Left lung (tissue), 14 donors: ENCODE results near the gene IGFBP7. TPM values are rescaled to one million over a fixed set of nuclear protein-coding genes. Genes with fewer than 3 reads are reported as not detected.

Experiments
- ATAC-seq: fragments of 200-7000 bp; cut with Tn5 transposase; one replicate; pipeline ENCODE4 v1.9.1; 2020; ENCODE audit warnings: moderate library complexity
- DNase-seq, 4 donors: peaks; one replicate each; pipeline ENCODE4 v3.0.0-alpha.2; 2013 to 2020
- H3K27ac ChIP-seq, 2 donors: fragments of 200-600 bp; sonication (generic) in 1 of 2; one replicate each; pipeline versions ENCODE4 v1.5.0 to v1.8.0; 2020 to 2021
- H3K27me3 ChIP-seq, 2 donors: fragments of 200-600 bp; sonication (generic) in 1 of 2; one replicate each; pipeline versions ENCODE4 v1.5.0 to v1.8.0; 2020 to 2021
- H3K36me3 ChIP-seq, 2 donors: fragments of 200-600 bp; sonication (generic) in 1 of 2; one replicate each; pipeline versions ENCODE4 v1.5.0 to v1.8.0; 2020 to 2021
- H3K4me1 ChIP-seq, 2 donors: fragments of 200-600 bp; one replicate each; pipeline ENCODE4 v1.8.0; 2021
- H3K4me3 ChIP-seq, 2 donors: fragments of 200-600 bp; sonication (generic) in 1 of 2; one replicate each; pipeline versions ENCODE4 v1.5.0 to v1.8.0; 2020 to 2021; ENCODE audit warnings: mild to moderate bottlenecking in 1 of 2
- H3K9me3 ChIP-seq, 2 donors: fragments of 200-600 bp; sonication (generic) in 1 of 2; one replicate each; pipeline versions ENCODE4 v1.5.0 to v1.8.0; 2020 to 2021
- CTCF ChIP-seq, 2 donors: fragments of 200-600 bp; sonication (generic) in 1 of 2; IDR thresholded peaks; one replicate each; pipeline versions ENCODE4 v1.5.0 to v1.8.0; 2021; ENCODE audit warnings: antibody characterized with exemption in 2 of 2
- intact Hi-C, 2 donors: fragments of 100-400 bp; cut with DNase I; formaldehyde crosslinking; loops; one replicate each; pipeline versions ENCODE4 v1.11.2 to v1.14.2; 2022
- long read RNA-seq, 12 donors: library from polyadenylated mRNA in 2 of 12; unstranded in 2 of 12; transcript quantifications; one replicate each; pipeline ENCODE4 v2.0.0 and lab custom pipeline, GENCODE V29; 2019 to 2026
- polyA plus RNA-seq, 6 donors: library from polyadenylated mRNA; unstranded; fragments of 120-200 nt; gene quantifications; one replicate each; pipeline ENCODE4 v1.2.1, GENCODE V29; 2013; ENCODE audit not compliant: insufficient read length in 6 of 6
- total RNA-seq, 2 donors: library from RNA; stranded (reverse); fragmentation: NEBNext Ultra II Directional; extraction: Animal tissue kit (Norgen Biotek cat#: 25700); gene quantifications; one replicate each; pipeline ENCODE4 v1.2.1, GENCODE V29; 2021
- donor health status: DM: no; HTN: yes; CAD: no.
- donor health status: DM: no; HTN: no; CAD: no.

The IGFBP7 gene, protein sequence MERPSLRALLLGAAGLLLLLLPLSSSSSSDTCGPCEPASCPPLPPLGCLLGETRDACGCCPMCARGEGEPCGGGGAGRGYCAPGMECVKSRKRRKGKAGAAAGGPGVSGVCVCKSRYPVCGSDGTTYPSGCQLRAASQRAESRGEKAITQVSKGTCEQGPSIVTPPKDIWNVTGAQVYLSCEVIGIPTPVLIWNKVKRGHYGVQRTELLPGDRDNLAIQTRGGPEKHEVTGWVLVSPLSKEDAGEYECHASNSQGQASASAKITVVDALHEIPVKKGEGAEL
- total RNA-seq, result 100 to 1,000 TPM; 438 to 527 TPM
- 100 to 1,000 TPM; 235 to 363 (median 271) TPM for polyA plus RNA-seq
- long read RNA-seq, donor 1, transcript IGFBP7-201 (5 exons, 1,427 nt), result major isoform, 469 of 796 reads
- long read RNA-seq, donor 1, transcript IGFBP7-203 (4 exons, 1,251 nt), result minor isoform, 19 of 796 reads
- long read RNA-seq, donor 1, partial matches to known transcripts, result 284 of 796 reads
- long read RNA-seq, donor 1, other reads (novel, unspliced or antisense), result 24 of 796 reads
- long read RNA-seq, donor 2, transcript IGFBP7-201 (5 exons, 1,427 nt), result major isoform, 216 of 378 reads
- long read RNA-seq, donor 2, transcript IGFBP7-203 (4 exons, 1,251 nt), result minor isoform, 6 of 378 reads
- long read RNA-seq, donor 2, partial matches to known transcripts, result 148 of 378 reads
- long read RNA-seq, donor 2, other reads (novel, unspliced or antisense), result 8 of 378 reads
- long read RNA-seq, donor 3, transcript IGFBP7-201 (5 exons, 1,427 nt), result major isoform, 190 of 345 reads
- long read RNA-seq, donor 3, transcript IGFBP7-203 (4 exons, 1,251 nt), result minor isoform, 8 of 345 reads
- long read RNA-seq, donor 3, partial matches to known transcripts, result 133 of 345 reads
- long read RNA-seq, donor 3, other reads (novel, unspliced or antisense), result 14 of 345 reads
- long read RNA-seq, donor 4, transcript IGFBP7-203 (4 exons, 1,251 nt), result minor isoform, 33 of 898 reads
- long read RNA-seq, donor 4, transcript IGFBP7-201 (5 exons, 1,427 nt), result major isoform, 831 of 898 reads
- long read RNA-seq, donor 4, partial matches to known transcripts, result 16 of 898 reads
- long read RNA-seq, donor 4, other reads (novel, unspliced or antisense), result 18 of 898 reads
- long read RNA-seq, donor 5, transcript IGFBP7-203 (4 exons, 1,251 nt), result minor isoform, 13 of 481 reads
- long read RNA-seq, donor 5, transcript IGFBP7-201 (5 exons, 1,427 nt), result major isoform, 299 of 481 reads
- long read RNA-seq, donor 5, partial matches to known transcripts, result 152 of 481 reads
- long read RNA-seq, donor 5, other reads (novel, unspliced or antisense), result 17 of 481 reads
- long read RNA-seq, donor 6, transcript IGFBP7-201 (5 exons, 1,427 nt), result major isoform, 304 of 657 reads
- long read RNA-seq, donor 6, transcript IGFBP7-203 (4 exons, 1,251 nt), result minor isoform, 10 of 657 reads
- long read RNA-seq, donor 6, partial matches to known transcripts, result 325 of 657 reads
- long read RNA-seq, donor 6, other reads (novel, unspliced or antisense), result 17 of 657 reads
- long read RNA-seq, donor 7, transcript IGFBP7-201 (5 exons, 1,427 nt), result major isoform, 115 of 173 reads
- long read RNA-seq, donor 7, partial matches to known transcripts, result 55 of 173 reads
- long read RNA-seq, donor 7, other reads (novel, unspliced or antisense), result 0 of 173 reads
- long read RNA-seq, donor 8, transcript IGFBP7-201 (5 exons, 1,427 nt), result major isoform, 139 of 219 reads
- long read RNA-seq, donor 8, partial matches to known transcripts, result 79 of 219 reads
- long read RNA-seq, donor 8, other reads (novel, unspliced or antisense), result 0 of 219 reads
- long read RNA-seq, donor 9, result 0 reads
- long read RNA-seq, donor 10, transcript IGFBP7-201 (5 exons, 1,427 nt), result major isoform, 311 of 341 reads
- long read RNA-seq, donor 10, transcript IGFBP7-203 (4 exons, 1,251 nt), result minor isoform, 17 of 341 reads
- long read RNA-seq, donor 10, partial matches to known transcripts, result 1 of 341 reads
- long read RNA-seq, donor 10, other reads (novel, unspliced or antisense), result 12 of 341 reads
- long read RNA-seq, donor 11, transcript IGFBP7-203 (4 exons, 1,251 nt), result minor isoform, 5 of 162 reads
- long read RNA-seq, donor 11, transcript IGFBP7-201 (5 exons, 1,427 nt), result major isoform, 99 of 162 reads
- long read RNA-seq, donor 11, partial matches to known transcripts, result 58 of 162 reads
- long read RNA-seq, donor 11, other reads (novel, unspliced or antisense), result 0 of 162 reads
- long read RNA-seq, donor 12, transcript IGFBP7-201 (5 exons, 1,427 nt), result major isoform, 232 of 309 reads
- long read RNA-seq, donor 12, transcript IGFBP7-203 (4 exons, 1,251 nt), result minor isoform, 7 of 309 reads
- long read RNA-seq, donor 12, partial matches to known transcripts, result 70 of 309 reads
- long read RNA-seq, donor 12, other reads (novel, unspliced or antisense), result 0 of 309 reads

GRCh38 chr4:57109847-57110639, at the start of gene IGFBP7:
TSS of gene IGFBP7 (minus strand) at chr4:57110385. CDS start at chr4:57110351, 34 bp downstream.
- Histone ChIP-seq H3K27ac (peak within 1 kb of the TSS; percentile 91 to 94), H3K4me1 (peaks cover 9 to 35% of the 10 kb centered on the region in 2 donors), H3K4me3 (peak within 1 kb of the TSS; percentile 57 to 72), H3K36me3 (no peaks in the 10 kb centered on the region), H3K27me3 (no peaks in the 10 kb centered on the region), H3K9me3 (no peaks in the 10 kb centered on the region)
- intact Hi-C loops, result no loop called here
- TF ChIP-seq CTCF (IDR thresholded peaks at IDR 0.05), result no peak
- ATAC-seq (peak; percentile 88), DNase-seq (peak in 3 of 4 donors; percentile 55 to 90 (median 56))

GRCh38 chr4:57159866-57160265, 49.7 kb upstream of the IGFBP7 start:
- Histone ChIP-seq H3K36me3 (no peaks in the 10 kb centered on the region), H3K27me3 (peaks cover 0 to 9% of the 10 kb centered on the region in 2 donors), H3K9me3 (no peaks in the 10 kb centered on the region), H3K27ac (no peak overlapping the region), H3K4me3 (no peak overlapping the region), H3K4me1 (peaks cover 0 to 12% of the 10 kb centered on the region in 2 donors)
- ATAC-seq, result no peak
- no peak for TF ChIP-seq CTCF (IDR thresholded peaks at IDR 0.05)
- intact Hi-C loops, result no loop called here
- no peak for DNase-seq

GRCh38 chr4:57158762-57159161, 48.6 kb upstream of the IGFBP7 start:
- intact Hi-C loops, result no loop called here
- no peaks in the 10 kb centered on the region for H3K9me3 ChIP-seq
- no peak overlapping the region for H3K27ac ChIP-seq
- DNase-seq (no peak), ATAC-seq (no peak)
- no peak for TF ChIP-seq CTCF (IDR thresholded peaks at IDR 0.05)
- no peaks in the 10 kb centered on the region for H3K27me3 ChIP-seq
- H3K4me1 ChIP-seq, result peaks cover 0 to 6% of the 10 kb centered on the region in 2 donors
- H3K36me3 ChIP-seq, result no peaks in the 10 kb centered on the region
- no peak overlapping the region for H3K4me3 ChIP-seq
